Left hindlimb (tissue), 1 donor: Measurements from ENCODE around the gene NIT1.
"Not testable (repeated sequence)": the region's sequence is repeated elsewhere in the genome, so short reads cannot be mapped to it uniquely, and the experiment has no call there.

Experiments
- DNase-seq: peaks from one replicate; pipeline ENCODE4 v3.0.0-alpha.2; 2018

Gene NIT1

GRCh38 chr1:161115961-161116360 is 1.9 kb upstream of the NIT1 start:
- DNase-seq: not testable (repeated sequence)

GRCh38 chr1:161119092-161119903 is 1.4 kb downstream of the NIT1 start:
- no peak for DNase-seq

- no peak for DNase-seq
Observed at GRCh38 chr1:161121042-161121650, 3.2 kb downstream of the NIT1 start.

- no peak for DNase-seq
Observed at GRCh38 chr1:161121834-161122233, 3.9 kb downstream of the NIT1 start.

- DNase-seq: no peak
Observed at GRCh38 chr1:161122967-161123366, 5.1 kb downstream of the NIT1 start.

- no peak for DNase-seq
Observed at GRCh38 chr1:161127649-161128048, 9.7 kb downstream of the NIT1 start.

GRCh38 chr1:161128591-161129420 is 10.9 kb downstream of the NIT1 start:
- no peak for DNase-seq

GRCh38 chr1:161130266-161130665 is 12.4 kb downstream of the NIT1 start:
- DNase-seq: no peak

GRCh38 chr1:161131523-161132409 is 13.9 kb downstream of the NIT1 start:
- DNase-seq: no peak

- peak; percentile 97 for DNase-seq
Observed at GRCh38 chr1:161132410-161133219, 14.7 kb downstream of the NIT1 start, which contains the start of gene DEDD. DEDD (minus strand) TSS chr1:161132667; CDS start chr1:161124462, 8,205 bp downstream.

GRCh38 chr1:161133220-161133740 is 15.4 kb downstream of the NIT1 start:
- DNase-seq: no peak

- DNase-seq: no peak
Observed at GRCh38 chr1:161137881-161138280, 20.0 kb downstream of the NIT1 start.

GRCh38 chr1:161138431-161138830 is 20.5 kb downstream of the NIT1 start:
- DNase-seq: no peak

- DNase-seq: no peak
Observed at GRCh38 chr1:161139766-161140165, 21.9 kb downstream of the NIT1 start.

- no peak for DNase-seq
Observed at GRCh38 chr1:161140755-161141400, 23.0 kb downstream of the NIT1 start.

GRCh38 chr1:161145832-161146231 is 27.9 kb downstream of the NIT1 start:
- DNase-seq: no peak

GRCh38 chr1:161153176-161153575 is 35.3 kb downstream of the NIT1 start:
- no peak for DNase-seq

GRCh38 chr1:161153682-161154337 is 35.9 kb downstream of the NIT1 start, which contains the start of gene UFC1:
UFC1 (plus strand) TSS chr1:161153978; CDS start chr1:161153998, 20 bp downstream.
- peak; percentile 89 for DNase-seq

- DNase-seq: no peak
Observed at GRCh38 chr1:161157867-161158266, 40.0 kb downstream of the NIT1 start.
